ENCODE results near the gene FARS2. TPM values are rescaled to one million over a fixed set of nuclear protein-coding genes. Genes with fewer than 3 reads are reported as not detected.
"Not testable (repeated sequence)": the region's sequence is repeated elsewhere in the genome, so short reads cannot be mapped to it uniquely, and the experiment has no call there.

FARS2 gene
- polyA plus RNA-seq, 1 donor (not counting 4 experiments of a cell fraction or from before 2014, with no cell fraction given) = 21.3 TPM

DNA sequence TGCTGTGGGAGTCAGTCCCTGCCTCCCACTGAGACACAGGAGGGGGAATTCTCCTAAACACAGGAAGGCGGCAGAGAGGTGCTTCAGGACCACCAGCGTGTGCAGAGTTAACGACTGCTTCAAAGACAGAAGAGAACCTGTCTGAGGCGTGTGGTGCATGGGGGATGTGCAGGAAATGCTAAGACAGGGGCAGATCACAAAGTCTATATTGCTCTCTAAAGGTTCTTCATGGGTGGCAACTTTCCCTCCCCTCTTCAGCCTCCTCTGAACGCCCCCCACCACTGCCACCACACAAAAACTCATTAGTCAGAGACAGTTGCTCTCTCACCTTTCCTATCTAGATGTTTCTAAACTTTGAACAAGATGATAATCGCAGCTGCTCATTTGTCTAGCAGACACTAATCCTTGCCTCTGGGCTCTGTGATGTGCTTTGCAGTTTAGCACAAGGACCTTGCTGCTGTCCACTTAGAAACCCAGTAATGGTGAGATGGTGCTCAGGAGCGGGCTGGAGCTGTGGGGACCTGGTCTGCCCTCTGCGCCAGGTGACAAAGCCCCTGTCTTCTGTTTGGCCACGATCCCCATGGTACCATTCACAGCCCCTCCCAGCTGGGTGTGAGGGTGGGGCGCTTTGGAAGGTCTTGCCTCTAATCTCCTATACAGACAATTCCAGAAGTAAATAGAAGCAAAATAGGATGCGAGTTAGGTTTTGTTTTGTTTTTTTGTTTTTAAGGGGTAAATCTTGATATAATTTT is 525.8 kb downstream of the FARS2 start:
- no peak overlapping the region for H3K27ac ChIP-seq (ENCODE audit: control insufficient read depth, insufficient read depth, low read length)
- no peak for FAIRE-seq
- no peak overlapping the region for H3K4me2 ChIP-seq (ENCODE audit: control insufficient read depth, extremely low read depth, insufficient read depth, low read depth, low read length)
- no peak for DNase-seq (ENCODE audit: low read depth, low spot score)
- H3K9me3 ChIP-seq (ENCODE audit: control insufficient read depth, low read depth, low read length) = no peaks in the 10 kb centered on the region
- no peak overlapping the region for H3K4me3 ChIP-seq (ENCODE audit: control insufficient read depth in 2 of 3, extremely low read depth in 1 of 3, insufficient read depth in 2 of 3, low read depth in 1 of 3, low read length in 3 of 3)
- H3K4me1 ChIP-seq (ENCODE audit: control insufficient read depth, extremely low read depth, insufficient read depth, low read length) = peaks cover 13% of the 10 kb centered on the region
- TF ChIP-seq, protein P1, sequence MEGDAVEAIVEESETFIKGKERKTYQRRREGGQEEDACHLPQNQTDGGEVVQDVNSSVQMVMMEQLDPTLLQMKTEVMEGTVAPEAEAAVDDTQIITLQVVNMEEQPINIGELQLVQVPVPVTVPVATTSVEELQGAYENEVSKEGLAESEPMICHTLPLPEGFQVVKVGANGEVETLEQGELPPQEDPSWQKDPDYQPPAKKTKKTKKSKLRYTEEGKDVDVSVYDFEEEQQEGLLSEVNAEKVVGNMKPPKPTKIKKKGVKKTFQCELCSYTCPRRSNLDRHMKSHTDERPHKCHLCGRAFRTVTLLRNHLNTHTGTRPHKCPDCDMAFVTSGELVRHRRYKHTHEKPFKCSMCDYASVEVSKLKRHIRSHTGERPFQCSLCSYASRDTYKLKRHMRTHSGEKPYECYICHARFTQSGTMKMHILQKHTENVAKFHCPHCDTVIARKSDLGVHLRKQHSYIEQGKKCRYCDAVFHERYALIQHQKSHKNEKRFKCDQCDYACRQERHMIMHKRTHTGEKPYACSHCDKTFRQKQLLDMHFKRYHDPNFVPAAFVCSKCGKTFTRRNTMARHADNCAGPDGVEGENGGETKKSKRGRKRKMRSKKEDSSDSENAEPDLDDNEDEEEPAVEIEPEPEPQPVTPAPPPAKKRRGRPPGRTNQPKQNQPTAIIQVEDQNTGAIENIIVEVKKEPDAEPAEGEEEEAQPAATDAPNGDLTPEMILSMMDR (optimal IDR thresholded peaks at IDR 0.05 in 1 of 3, IDR thresholded peaks at IDR 0.05 in 1 of 3, conservative IDR thresholded peaks at IDR 0.05 in 1 of 3; ENCODE audit: extremely low read depth in 1 of 3, insufficient read depth in 2 of 3, low read length in 3 of 3) = no peak
- TF ChIP-seq EZH2 (IDR thresholded peaks at IDR 0.05; ENCODE audit: low read length) = no peak
- H4K20me1 ChIP-seq (ENCODE audit: control insufficient read depth, extremely low read depth, insufficient read depth, low read length) = no peaks in the 10 kb centered on the region
- dilution Hi-C loops (cut with MboI; ENCODE audit: extremely low pct_ligation_motif_present, low sequenced_read_pairs) = no loop called here
- H3K27me3 ChIP-seq (ENCODE audit: control insufficient read depth, extremely low read depth, insufficient read depth, low read length) = no peaks in the 10 kb centered on the region
- H3K9me1 ChIP-seq (ENCODE audit: control insufficient read depth, extremely low read depth, insufficient read depth, low read length) = no peaks in the 10 kb centered on the region
- H3K36me3 ChIP-seq (ENCODE audit: control insufficient read depth in 2 of 2, extremely low read depth in 1 of 2, insufficient read depth in 2 of 2, low read length in 2 of 2) = no peaks in the 10 kb centered on the region
- no peak overlapping the region for H3K9ac ChIP-seq (ENCODE audit: control insufficient read depth, extremely low read depth, insufficient read depth, low read length)
- no peak overlapping the region for H2AFZ ChIP-seq (ENCODE audit: control insufficient read depth, low read length)
- no peaks in the 10 kb centered on the region for H3K79me2 ChIP-seq (ENCODE audit: control insufficient read depth, insufficient read depth, low read length)

DNA sequence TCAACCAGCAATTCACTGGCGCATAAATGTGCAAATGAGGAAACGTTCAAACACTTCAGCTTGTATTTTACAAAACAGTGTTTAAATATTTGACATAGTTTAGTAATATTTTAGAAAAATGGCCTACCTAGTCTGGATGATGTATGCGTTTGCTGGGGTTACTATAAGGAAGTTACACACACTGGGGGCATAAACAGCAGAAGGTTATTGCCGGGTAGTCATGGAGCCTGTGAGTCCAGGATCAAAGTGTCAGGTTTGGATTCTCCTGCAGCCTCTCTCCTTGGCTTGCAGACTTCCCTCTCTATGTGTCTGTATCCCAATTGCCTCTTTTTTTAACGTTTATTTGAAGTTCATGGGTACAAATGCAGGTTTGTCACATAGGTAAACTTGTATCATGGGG is 528.1 kb downstream of the FARS2 start:
- H3K9me1 ChIP-seq (ENCODE audit: control insufficient read depth, extremely low read depth, insufficient read depth, low read length); H4K20me1 ChIP-seq (ENCODE audit: control insufficient read depth, extremely low read depth, insufficient read depth, low read length); H3K27me3 ChIP-seq (ENCODE audit: control insufficient read depth, extremely low read depth, insufficient read depth, low read length); H2AFZ ChIP-seq (ENCODE audit: control insufficient read depth, low read length); DNase-seq (ENCODE audit: low read depth, low spot score); H3K9ac ChIP-seq (ENCODE audit: control insufficient read depth, extremely low read depth, insufficient read depth, low read length); H3K79me2 ChIP-seq (ENCODE audit: control insufficient read depth, insufficient read depth, low read length); H3K4me3 ChIP-seq (ENCODE audit: control insufficient read depth in 2 of 3, extremely low read depth in 1 of 3, insufficient read depth in 2 of 3, low read depth in 1 of 3, low read length in 3 of 3); H3K36me3 ChIP-seq (ENCODE audit: control insufficient read depth in 2 of 2, extremely low read depth in 1 of 2, insufficient read depth in 2 of 2, low read length in 2 of 2); H3K9me3 ChIP-seq (ENCODE audit: control insufficient read depth, low read depth, low read length); FAIRE-seq; dilution Hi-C loops (cut with MboI; ENCODE audit: extremely low pct_ligation_motif_present, low sequenced_read_pairs); H3K4me2 ChIP-seq (ENCODE audit: control insufficient read depth, extremely low read depth, insufficient read depth, low read depth, low read length); H3K27ac ChIP-seq (ENCODE audit: control insufficient read depth, insufficient read depth, low read length): not testable (repeated sequence)
- H3K4me1 ChIP-seq (ENCODE audit: control insufficient read depth, extremely low read depth, insufficient read depth, low read length) = peaks cover 13% of the 10 kb centered on the region

DNA sequence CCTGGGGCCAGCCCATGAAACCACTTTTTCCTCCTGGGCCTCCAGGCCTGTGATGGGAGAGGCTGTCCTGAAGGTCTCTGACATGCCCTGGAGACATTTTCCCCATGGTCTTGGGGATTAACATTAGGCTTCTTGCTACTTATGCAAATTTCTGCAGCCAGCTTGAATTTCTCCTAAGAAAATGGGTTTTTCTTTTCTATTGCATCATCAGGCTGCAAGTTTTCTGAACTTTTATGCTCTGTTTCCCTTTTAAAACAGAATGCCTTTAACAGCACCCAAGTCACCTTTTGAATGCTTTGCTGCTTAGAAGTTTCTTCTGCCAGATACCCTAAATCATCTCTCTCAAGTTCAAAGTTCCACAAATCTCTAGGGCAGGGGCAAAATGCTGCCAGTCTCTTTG is 535.2 kb downstream of the FARS2 start:
- H3K4me3 ChIP-seq (ENCODE audit: control insufficient read depth in 2 of 3, extremely low read depth in 1 of 3, insufficient read depth in 2 of 3, low read depth in 1 of 3, low read length in 3 of 3); H3K36me3 ChIP-seq (ENCODE audit: control insufficient read depth in 2 of 2, extremely low read depth in 1 of 2, insufficient read depth in 2 of 2, low read length in 2 of 2); H3K9me1 ChIP-seq (ENCODE audit: control insufficient read depth, extremely low read depth, insufficient read depth, low read length); H3K9ac ChIP-seq (ENCODE audit: control insufficient read depth, extremely low read depth, insufficient read depth, low read length); H3K79me2 ChIP-seq (ENCODE audit: control insufficient read depth, insufficient read depth, low read length); H3K4me1 ChIP-seq (ENCODE audit: control insufficient read depth, extremely low read depth, insufficient read depth, low read length); DNase-seq (ENCODE audit: low read depth, low spot score); H3K27ac ChIP-seq (ENCODE audit: control insufficient read depth, insufficient read depth, low read length); dilution Hi-C loops (cut with MboI; ENCODE audit: extremely low pct_ligation_motif_present, low sequenced_read_pairs); FAIRE-seq; H4K20me1 ChIP-seq (ENCODE audit: control insufficient read depth, extremely low read depth, insufficient read depth, low read length); H3K4me2 ChIP-seq (ENCODE audit: control insufficient read depth, extremely low read depth, insufficient read depth, low read depth, low read length); H2AFZ ChIP-seq (ENCODE audit: control insufficient read depth, low read length); H3K27me3 ChIP-seq (ENCODE audit: control insufficient read depth, extremely low read depth, insufficient read depth, low read length); H3K9me3 ChIP-seq (ENCODE audit: control insufficient read depth, low read depth, low read length): not testable (repeated sequence)

DNA sequence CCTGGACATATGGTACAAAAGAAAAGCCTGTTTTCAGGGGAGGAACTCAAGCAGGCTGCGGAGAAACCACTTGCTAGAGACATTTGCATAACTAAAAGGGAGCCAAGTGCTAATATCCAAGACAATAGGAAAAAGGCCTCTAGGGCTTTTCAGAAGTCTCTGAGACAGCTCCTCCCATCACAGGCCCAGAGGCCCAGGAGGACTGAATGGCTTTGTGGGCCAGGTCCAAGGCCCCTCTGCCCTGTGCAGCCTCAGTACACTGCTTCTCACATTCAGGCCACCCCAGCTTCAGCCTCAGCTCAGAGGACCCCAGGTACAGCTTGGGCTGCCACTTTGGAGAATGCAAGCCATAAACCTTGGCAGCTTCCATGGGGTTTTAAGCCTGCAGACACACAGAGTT is 545.1 kb downstream of the FARS2 start:
- dilution Hi-C loops (cut with MboI; ENCODE audit: extremely low pct_ligation_motif_present, low sequenced_read_pairs); FAIRE-seq; H3K4me1 ChIP-seq (ENCODE audit: control insufficient read depth, extremely low read depth, insufficient read depth, low read length); H3K4me3 ChIP-seq (ENCODE audit: control insufficient read depth in 2 of 3, extremely low read depth in 1 of 3, insufficient read depth in 2 of 3, low read depth in 1 of 3, low read length in 3 of 3); H3K9ac ChIP-seq (ENCODE audit: control insufficient read depth, extremely low read depth, insufficient read depth, low read length); DNase-seq (ENCODE audit: low read depth, low spot score); H4K20me1 ChIP-seq (ENCODE audit: control insufficient read depth, extremely low read depth, insufficient read depth, low read length); H2AFZ ChIP-seq (ENCODE audit: control insufficient read depth, low read length); H3K36me3 ChIP-seq (ENCODE audit: control insufficient read depth in 2 of 2, extremely low read depth in 1 of 2, insufficient read depth in 2 of 2, low read length in 2 of 2); H3K9me1 ChIP-seq (ENCODE audit: control insufficient read depth, extremely low read depth, insufficient read depth, low read length); H3K4me2 ChIP-seq (ENCODE audit: control insufficient read depth, extremely low read depth, insufficient read depth, low read depth, low read length); H3K9me3 ChIP-seq (ENCODE audit: control insufficient read depth, low read depth, low read length); H3K27me3 ChIP-seq (ENCODE audit: control insufficient read depth, extremely low read depth, insufficient read depth, low read length); H3K79me2 ChIP-seq (ENCODE audit: control insufficient read depth, insufficient read depth, low read length); H3K27ac ChIP-seq (ENCODE audit: control insufficient read depth, insufficient read depth, low read length): not testable (repeated sequence)
